ENCODE measurements around the gene FAM177A1. TPM values are rescaled to one million over a fixed set of nuclear protein-coding genes. Genes with fewer than 3 reads are reported as not detected.

Gene FAM177A1
- total RNA-seq, 1 experiment from 2014 or later: 46.2 TPM

- ChIA-PET RAD21 (ENCODE audit: low non-redundant PET in 1 of 2, low total read pairs in 2 of 2, uncharacterized antibody in 2 of 2, unreplicated experiment in 2 of 2) (no interaction called here), CTCF (no interaction called here), POLR2A (no interaction called here)
- Histone ChIP-seq H3K9me2 (ENCODE audit: insufficient read depth) (no peaks in the 10 kb centered on the region), H3K27ac (ENCODE audit: low read depth, low read length) (no peak overlapping the region), H3K9me3 (ENCODE audit: control insufficient read depth in 1 of 2, insufficient read depth in 1 of 2, low read depth in 1 of 2, low read length in 2 of 2) (no peaks in the 10 kb centered on the region), H2AFZ (ENCODE audit: low read depth, low read length, poor library complexity, severe bottlenecking) (no peak overlapping the region), H3K4me2 (ENCODE audit: low read length) (no peak overlapping the region), H3K36me3 (ENCODE audit: control insufficient read depth in 1 of 2, insufficient read depth in 2 of 2, low read length in 2 of 2) (peaks cover 2 to 11% of the 10 kb centered on the region in 2 experiments; a peak in 1 of 4 replicates), H4K20me1 (ENCODE audit: insufficient read depth) (no peaks in the 10 kb centered on the region; the same call in 1 of the 2 replicates), H3K9ac (ENCODE audit: low read length) (no peak overlapping the region), H3K4me3 (replicated peaks in 1 of 2; ENCODE audit: low read depth in 1 of 2, low read length in 2 of 2) (no peak overlapping the region), H3K79me2 (ENCODE audit: insufficient read depth, low read length) (0 out of 2 replicates have a peak, but pooled peaks cover under 1% of the 10 kb centered on the region), H3K4me1 (ENCODE audit: control insufficient read depth in 1 of 2, insufficient read depth in 2 of 2, low read length in 2 of 2) (no peaks in the 10 kb centered on the region), H3K27me3 (ENCODE audit: insufficient read depth, low read length) (no peaks in the 10 kb centered on the region)
- intact Hi-C loops (cut with micrococcal nuclease): no loop called here
- no peak for DNase-seq (ENCODE audit: low read depth, low spot score)
- TF ChIP-seq EZH2 (IDR thresholded peaks at IDR 0.05) (no peak), POLR2AphosphoS5 (IDR thresholded peaks at IDR 0.05; ENCODE audit: low read depth, low read length) (no peak), EZH2phosphoT487 (IDR thresholded peaks at IDR 0.05; ENCODE audit: borderline replicate concordance) (no peak), JUND (IDR thresholded peaks at IDR 0.05) (no peak), ZFX (IDR thresholded peaks at IDR 0.05) (no peak), POLR2A (IDR thresholded peaks at IDR 0.05; ENCODE audit: borderline replicate concordance, extremely low read depth, insufficient read depth, insufficient read length) (no peak), YY1 (IDR thresholded peaks at IDR 0.05; ENCODE audit: extremely low read depth, insufficient replicate concordance, low read depth, low read length) (no peak), EGR1 (IDR thresholded peaks at IDR 0.05; ENCODE audit: low read depth) (no peak), ATF3 (IDR thresholded peaks at IDR 0.05) (no peak), ELF1 (IDR thresholded peaks at IDR 0.05; ENCODE audit: borderline replicate concordance, low read depth) (no peak), CBX3 (IDR thresholded peaks at IDR 0.05; ENCODE audit: low read depth) (no peak), TCF7L2 (IDR thresholded peaks at IDR 0.05; ENCODE audit: borderline replicate concordance, extremely low read depth, insufficient read depth, insufficient read length) (no peak), FOSL1 (IDR thresholded peaks at IDR 0.05; ENCODE audit: low read depth) (no peak), SIN3A (IDR thresholded peaks at IDR 0.05; ENCODE audit: low read depth) (no peak), SRF (IDR thresholded peaks at IDR 0.05; ENCODE audit: low read depth) (no peak)
- TF ChIP-seq, protein P1, sequence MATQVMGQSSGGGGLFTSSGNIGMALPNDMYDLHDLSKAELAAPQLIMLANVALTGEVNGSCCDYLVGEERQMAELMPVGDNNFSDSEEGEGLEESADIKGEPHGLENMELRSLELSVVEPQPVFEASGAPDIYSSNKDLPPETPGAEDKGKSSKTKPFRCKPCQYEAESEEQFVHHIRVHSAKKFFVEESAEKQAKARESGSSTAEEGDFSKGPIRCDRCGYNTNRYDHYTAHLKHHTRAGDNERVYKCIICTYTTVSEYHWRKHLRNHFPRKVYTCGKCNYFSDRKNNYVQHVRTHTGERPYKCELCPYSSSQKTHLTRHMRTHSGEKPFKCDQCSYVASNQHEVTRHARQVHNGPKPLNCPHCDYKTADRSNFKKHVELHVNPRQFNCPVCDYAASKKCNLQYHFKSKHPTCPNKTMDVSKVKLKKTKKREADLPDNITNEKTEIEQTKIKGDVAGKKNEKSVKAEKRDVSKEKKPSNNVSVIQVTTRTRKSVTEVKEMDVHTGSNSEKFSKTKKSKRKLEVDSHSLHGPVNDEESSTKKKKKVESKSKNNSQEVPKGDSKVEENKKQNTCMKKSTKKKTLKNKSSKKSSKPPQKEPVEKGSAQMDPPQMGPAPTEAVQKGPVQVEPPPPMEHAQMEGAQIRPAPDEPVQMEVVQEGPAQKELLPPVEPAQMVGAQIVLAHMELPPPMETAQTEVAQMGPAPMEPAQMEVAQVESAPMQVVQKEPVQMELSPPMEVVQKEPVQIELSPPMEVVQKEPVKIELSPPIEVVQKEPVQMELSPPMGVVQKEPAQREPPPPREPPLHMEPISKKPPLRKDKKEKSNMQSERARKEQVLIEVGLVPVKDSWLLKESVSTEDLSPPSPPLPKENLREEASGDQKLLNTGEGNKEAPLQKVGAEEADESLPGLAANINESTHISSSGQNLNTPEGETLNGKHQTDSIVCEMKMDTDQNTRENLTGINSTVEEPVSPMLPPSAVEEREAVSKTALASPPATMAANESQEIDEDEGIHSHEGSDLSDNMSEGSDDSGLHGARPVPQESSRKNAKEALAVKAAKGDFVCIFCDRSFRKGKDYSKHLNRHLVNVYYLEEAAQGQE (IDR thresholded peaks at IDR 0.05; ENCODE audit: low read depth): no peak
- TF ChIP-seq, protein P2, sequence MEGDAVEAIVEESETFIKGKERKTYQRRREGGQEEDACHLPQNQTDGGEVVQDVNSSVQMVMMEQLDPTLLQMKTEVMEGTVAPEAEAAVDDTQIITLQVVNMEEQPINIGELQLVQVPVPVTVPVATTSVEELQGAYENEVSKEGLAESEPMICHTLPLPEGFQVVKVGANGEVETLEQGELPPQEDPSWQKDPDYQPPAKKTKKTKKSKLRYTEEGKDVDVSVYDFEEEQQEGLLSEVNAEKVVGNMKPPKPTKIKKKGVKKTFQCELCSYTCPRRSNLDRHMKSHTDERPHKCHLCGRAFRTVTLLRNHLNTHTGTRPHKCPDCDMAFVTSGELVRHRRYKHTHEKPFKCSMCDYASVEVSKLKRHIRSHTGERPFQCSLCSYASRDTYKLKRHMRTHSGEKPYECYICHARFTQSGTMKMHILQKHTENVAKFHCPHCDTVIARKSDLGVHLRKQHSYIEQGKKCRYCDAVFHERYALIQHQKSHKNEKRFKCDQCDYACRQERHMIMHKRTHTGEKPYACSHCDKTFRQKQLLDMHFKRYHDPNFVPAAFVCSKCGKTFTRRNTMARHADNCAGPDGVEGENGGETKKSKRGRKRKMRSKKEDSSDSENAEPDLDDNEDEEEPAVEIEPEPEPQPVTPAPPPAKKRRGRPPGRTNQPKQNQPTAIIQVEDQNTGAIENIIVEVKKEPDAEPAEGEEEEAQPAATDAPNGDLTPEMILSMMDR (IDR thresholded peaks at IDR 0.05 in 2 of 3, conservative IDR thresholded peaks at IDR 0.05 in 1 of 3; ENCODE audit: borderline replicate concordance in 1 of 3, insufficient read depth in 1 of 3, low read depth in 2 of 3, low read length in 2 of 3): no peak
- TF ChIP-seq, protein P3, sequence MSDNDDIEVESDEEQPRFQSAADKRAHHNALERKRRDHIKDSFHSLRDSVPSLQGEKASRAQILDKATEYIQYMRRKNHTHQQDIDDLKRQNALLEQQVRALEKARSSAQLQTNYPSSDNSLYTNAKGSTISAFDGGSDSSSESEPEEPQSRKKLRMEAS (IDR thresholded peaks at IDR 0.05): no peak
- TF ChIP-seq, protein P4, sequence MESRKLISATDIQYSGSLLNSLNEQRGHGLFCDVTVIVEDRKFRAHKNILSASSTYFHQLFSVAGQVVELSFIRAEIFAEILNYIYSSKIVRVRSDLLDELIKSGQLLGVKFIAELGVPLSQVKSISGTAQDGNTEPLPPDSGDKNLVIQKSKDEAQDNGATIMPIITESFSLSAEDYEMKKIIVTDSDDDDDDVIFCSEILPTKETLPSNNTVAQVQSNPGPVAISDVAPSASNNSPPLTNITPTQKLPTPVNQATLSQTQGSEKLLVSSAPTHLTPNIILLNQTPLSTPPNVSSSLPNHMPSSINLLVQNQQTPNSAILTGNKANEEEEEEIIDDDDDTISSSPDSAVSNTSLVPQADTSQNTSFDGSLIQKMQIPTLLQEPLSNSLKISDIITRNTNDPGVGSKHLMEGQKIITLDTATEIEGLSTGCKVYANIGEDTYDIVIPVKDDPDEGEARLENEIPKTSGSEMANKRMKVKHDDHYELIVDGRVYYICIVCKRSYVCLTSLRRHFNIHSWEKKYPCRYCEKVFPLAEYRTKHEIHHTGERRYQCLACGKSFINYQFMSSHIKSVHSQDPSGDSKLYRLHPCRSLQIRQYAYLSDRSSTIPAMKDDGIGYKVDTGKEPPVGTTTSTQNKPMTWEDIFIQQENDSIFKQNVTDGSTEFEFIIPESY (IDR thresholded peaks at IDR 0.05; ENCODE audit: extremely low read depth, insufficient replicate concordance, low read length): no peak
- BruUV-seq (replicated peaks): TSS peak; percentile 30
- no peak for ATAC-seq
Measured at GRCh38 chr14:35001621-35002020, 44.5 kb upstream of the FAM177A1 start.
